Tibial nerve (tissue), 4 donors: ENCODE measurements around the gene RAB11FIP4.

Experiments used
- EP300 ChIP-seq, 2 donors: sonication (generic); formaldehyde crosslinking; IDR thresholded peaks; one replicate each; pipeline ENCODE4 v1.6.1; 2017; ENCODE audit warnings: antibody characterized with exemption in 2 of 2, mild to moderate bottlenecking in 1 of 2
- POLR2A ChIP-seq, 2 donors: fragments of 450-650 bp; IDR thresholded peaks; one replicate each; pipeline ENCODE4 v1.6.1; 2017; ENCODE audit warnings: antibody characterized with exemption in 2 of 2, mild to moderate bottlenecking in 2 of 2, moderate library complexity in 2 of 2
- TF ChIP-seq, protein P1 (sequence below), 5 experiments: fragments of 200-600 bp in 3 of 5; fragments of 450-650 bp in 2 of 5; sonication (generic) in 3 of 5; IDR thresholded peaks; one replicate each; pipeline ENCODE4 v1.5.1; 2016 to 2019; ENCODE audit warnings: antibody characterized with exemption in 5 of 5, mild to moderate bottlenecking in 3 of 5, moderate library complexity in 2 of 5

DNA sequence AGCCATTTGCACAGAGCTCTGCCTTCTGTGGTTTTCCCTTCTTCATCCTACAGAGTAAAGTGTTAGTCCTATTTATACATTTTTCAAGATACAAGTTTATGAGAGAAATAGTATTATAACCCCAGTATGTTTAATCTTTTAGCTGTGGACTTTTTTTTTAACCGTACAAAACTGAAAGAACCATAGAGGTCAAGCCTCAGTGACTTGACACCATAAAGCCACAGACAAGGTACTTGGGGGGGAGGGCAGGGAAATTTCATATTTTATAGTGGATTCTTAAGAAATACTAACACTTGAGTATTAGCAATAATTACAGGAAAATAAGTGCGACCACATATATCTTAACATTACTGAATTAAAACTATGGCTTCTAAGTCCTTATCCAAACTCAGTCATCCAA is 17.0 kb upstream of the RAB11FIP4 start:
- TF ChIP-seq, protein P1, sequence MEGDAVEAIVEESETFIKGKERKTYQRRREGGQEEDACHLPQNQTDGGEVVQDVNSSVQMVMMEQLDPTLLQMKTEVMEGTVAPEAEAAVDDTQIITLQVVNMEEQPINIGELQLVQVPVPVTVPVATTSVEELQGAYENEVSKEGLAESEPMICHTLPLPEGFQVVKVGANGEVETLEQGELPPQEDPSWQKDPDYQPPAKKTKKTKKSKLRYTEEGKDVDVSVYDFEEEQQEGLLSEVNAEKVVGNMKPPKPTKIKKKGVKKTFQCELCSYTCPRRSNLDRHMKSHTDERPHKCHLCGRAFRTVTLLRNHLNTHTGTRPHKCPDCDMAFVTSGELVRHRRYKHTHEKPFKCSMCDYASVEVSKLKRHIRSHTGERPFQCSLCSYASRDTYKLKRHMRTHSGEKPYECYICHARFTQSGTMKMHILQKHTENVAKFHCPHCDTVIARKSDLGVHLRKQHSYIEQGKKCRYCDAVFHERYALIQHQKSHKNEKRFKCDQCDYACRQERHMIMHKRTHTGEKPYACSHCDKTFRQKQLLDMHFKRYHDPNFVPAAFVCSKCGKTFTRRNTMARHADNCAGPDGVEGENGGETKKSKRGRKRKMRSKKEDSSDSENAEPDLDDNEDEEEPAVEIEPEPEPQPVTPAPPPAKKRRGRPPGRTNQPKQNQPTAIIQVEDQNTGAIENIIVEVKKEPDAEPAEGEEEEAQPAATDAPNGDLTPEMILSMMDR (IDR thresholded peaks at IDR 0.05) = no peak
- TF ChIP-seq EP300 (IDR thresholded peaks at IDR 0.05) = no peak
- TF ChIP-seq POLR2A (IDR thresholded peaks at IDR 0.05) = no peak
